ENCODE results near the gene PTPRM. TPM values are rescaled to one million over a fixed set of nuclear protein-coding genes. Genes with fewer than 3 reads are reported as not detected.
A peak's percentile ranks its signal among the peaks of the same experiment; 100 is the strongest.

Gene PTPRM
- 102 TPM for total RNA-seq
- long read RNA-seq, partial matches to known transcripts = 14 of 23 reads
- long read RNA-seq, other reads (novel, unspliced or antisense) = 9 of 23 reads

DNA sequence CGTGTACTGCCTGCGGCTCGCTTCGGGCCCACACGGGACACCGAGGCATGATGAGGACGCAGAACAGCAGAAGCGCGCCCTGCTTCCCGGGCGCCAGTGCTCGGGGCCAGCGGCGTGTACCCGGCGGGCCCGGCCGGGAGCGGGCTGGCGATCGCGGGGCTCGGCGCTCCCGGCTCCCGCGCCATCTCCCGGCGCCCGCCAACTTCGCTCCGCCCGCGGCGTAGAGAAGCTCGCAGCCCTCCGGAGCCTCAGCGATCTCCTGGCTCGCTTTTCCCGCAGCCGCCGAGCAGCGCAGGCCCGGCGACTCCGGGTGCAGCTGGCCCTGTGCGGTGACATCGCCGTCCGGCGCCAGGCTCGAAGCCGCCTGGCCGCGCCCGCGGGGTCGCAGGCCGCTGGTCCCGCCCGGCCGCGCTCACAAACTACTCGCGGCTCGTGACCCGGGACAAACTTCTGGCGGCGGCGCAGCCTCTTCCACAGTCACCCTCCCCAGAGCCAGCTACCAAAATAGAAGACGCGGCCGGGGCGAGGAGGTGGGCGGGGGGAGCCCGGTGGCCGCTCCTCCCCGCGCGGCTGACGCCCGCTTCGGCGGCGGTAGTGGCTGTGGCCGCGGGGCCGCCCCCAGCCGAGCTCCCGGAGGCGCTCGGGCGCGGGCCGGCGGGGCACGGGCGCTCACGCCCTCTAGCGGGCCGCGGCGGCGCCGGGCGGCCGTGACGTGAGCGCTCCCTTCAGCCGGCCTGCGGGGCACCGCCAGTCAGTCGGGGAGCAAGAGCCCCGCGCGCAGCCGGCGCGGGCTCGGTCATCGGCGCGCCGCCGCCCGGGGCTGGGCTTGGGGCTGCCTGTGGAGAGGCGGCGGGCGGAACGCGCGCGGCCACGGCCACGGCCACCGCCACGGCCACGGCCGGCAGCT lies at the start of gene PTPRM:
PTPRM (plus strand) TSS at position 750 of the 907 bp plus-strand sequence. CDS start 503 bp downstream, outside the sequence.
- ATAC-seq (peak; percentile 95), DNase-seq (ENCODE audit: missing footprints) (peak; percentile 94)
- intact Hi-C loops (cut with DNase I) = loop anchor here (1.0 to 10.0 kb wide), 9 partner anchors 40 to 918 kb away; no protein-coding TSS in a partner anchor

DNA sequence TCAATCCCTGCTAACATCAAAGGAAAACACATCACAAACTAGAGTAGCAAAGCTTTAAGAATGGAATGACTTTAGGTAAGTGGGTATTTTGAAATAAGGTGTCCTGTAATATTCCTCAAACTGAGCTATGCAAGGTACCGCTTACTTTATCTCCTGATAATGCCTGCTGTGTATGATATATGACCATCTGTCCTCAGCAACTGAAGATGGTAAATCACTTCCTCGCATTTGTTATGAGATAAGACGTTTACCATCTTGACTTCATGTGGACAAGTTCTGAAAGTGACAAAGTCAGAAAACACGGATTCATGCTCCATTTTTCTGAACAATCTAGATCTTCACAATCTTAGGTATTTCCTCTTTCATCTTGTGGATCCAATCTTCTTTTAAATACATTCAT lies 49.3 kb upstream of the PTPRM start:
- intact Hi-C loops (cut with DNase I) = loop anchor here (5.0 kb wide), 1 partner anchor 39 kb away; no protein-coding TSS in a partner anchor
- ATAC-seq = no peak

DNA sequence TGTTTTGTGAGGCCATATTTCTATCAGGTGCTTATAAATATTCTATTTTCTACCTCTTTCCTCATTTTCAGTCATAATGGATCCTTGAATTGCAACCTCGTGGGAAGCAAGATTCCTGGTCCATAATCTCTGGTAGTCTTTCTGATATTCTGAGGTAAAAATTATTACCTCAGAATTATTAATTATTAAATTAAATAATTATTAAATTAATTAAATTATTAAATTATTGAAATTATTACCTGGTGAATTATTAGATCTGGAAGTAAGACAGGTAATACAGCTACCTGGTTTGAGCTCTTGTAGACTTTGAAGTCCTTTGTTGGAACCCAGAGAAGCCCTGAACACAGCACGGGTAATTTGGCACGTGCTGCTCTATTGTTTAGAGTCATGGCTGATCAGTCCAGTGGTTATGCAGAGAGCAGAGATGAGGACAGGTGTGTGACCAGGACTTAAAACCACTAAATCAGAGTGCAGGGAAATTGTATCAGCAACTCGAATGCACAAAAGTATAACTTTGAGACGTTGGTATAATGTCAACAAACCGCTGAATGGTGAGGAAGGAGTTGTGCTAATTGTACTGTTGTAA lies 46.8 kb upstream of the PTPRM start:
- no peak for ATAC-seq
- intact Hi-C loops (cut with DNase I) = no loop called here
- no peak for DNase-seq (ENCODE audit: missing footprints)

More for the DNA sequence above, 49.3 kb upstream of the PTPRM start:
- DNase-seq (ENCODE audit: missing footprints) = no peak

DNA sequence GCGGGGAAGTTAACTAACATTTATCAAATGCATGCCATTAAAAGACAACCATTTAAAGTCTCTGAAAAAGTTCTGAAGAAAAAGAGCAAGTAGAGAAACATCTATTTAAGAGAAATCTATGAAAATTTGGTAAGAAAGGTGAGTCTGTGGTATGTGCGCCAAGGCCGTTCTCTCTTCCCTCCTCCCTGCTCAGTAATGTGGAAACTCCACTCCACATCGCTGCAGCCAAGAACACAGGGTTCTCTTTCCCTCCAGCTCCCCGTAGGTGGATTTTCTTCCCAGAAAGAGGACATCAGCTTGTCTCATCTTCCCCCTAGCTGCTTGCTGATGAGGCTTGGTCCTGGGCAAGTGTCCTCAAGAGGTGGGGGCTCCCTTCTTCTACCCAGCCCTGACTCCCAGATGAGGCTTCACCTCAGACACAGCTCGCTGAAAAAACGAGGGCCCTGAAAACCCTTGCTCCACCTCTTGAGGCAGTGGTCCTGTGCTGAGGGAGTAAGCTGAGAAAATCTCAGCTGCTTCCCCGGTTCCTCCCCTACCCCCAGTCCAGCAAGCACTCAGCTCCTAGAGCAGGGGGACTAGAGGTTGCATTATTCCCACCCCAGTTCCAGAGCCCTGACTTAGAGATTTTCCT lies 45.8 kb upstream of the PTPRM start:
- intact Hi-C loops (cut with DNase I) = no loop called here
- DNase-seq (ENCODE audit: missing footprints) (no peak), ATAC-seq (no peak)

DNA sequence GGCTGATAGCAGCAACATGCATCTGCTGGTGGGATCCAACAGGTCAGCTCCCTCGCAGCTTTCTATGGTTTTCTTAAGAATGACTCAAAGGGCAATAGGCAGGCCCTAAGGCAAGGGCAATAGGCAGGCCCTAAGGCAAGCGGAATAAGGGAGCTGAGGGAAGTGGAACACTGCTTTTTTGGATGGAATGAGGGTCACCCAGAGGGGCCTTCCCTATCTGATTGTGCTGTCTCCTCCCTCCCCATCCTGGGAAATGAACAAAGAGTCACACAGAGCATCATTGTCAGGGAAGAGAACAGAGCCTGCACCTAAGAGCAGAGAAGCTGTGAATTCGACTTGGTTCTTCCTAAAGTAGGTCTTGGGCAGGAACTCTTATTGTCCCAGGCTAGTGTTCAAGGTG lies 43.3 kb upstream of the PTPRM start:
- intact Hi-C loops (cut with DNase I) = no loop called here
- no peak for DNase-seq (ENCODE audit: missing footprints)
- no peak for ATAC-seq

DNA sequence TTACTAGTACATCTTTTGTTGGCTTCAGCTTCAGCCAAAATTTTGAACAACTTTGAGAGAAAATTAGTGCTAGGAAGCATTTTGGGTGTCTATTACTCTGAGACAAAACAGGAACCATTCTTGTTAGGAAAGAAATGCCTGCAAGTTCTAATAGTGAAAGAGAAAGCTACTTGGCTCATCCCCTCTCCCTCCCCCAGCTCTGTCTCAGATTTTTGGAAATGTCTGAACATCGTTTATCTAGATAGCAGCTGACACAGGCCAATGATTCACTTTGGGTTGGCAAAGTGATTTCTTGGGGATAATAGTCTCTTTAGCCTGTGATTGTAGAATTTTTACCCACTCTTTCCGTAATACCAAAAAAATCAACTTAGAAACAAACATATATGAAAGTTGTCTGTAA lies 42.3 kb upstream of the PTPRM start:
- DNase-seq (ENCODE audit: missing footprints) (no peak), ATAC-seq (no peak)
- intact Hi-C loops (cut with DNase I) = no loop called here

DNA sequence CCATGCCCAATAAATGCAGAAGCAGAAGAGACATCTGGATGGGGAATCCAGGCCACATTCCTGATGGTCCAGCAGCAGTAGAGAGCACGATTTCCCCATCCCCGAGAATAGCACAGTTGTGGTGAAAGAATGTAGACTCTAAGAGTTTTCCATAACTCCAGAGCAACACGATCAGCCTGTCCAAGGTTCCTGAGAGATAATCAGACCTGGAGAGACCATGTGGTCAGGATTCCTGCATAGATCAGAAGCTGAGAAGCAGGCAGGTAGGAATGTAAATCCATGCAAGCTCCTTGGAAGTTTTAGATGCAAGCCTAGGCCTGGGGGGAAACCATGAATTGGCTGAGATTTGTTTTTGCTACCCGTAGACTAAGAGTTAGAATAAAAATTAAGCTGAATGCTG lies 34.2 kb upstream of the PTPRM start:
- intact Hi-C loops (cut with DNase I) = no loop called here
- DNase-seq (ENCODE audit: missing footprints) (no peak), ATAC-seq (no peak)

DNA sequence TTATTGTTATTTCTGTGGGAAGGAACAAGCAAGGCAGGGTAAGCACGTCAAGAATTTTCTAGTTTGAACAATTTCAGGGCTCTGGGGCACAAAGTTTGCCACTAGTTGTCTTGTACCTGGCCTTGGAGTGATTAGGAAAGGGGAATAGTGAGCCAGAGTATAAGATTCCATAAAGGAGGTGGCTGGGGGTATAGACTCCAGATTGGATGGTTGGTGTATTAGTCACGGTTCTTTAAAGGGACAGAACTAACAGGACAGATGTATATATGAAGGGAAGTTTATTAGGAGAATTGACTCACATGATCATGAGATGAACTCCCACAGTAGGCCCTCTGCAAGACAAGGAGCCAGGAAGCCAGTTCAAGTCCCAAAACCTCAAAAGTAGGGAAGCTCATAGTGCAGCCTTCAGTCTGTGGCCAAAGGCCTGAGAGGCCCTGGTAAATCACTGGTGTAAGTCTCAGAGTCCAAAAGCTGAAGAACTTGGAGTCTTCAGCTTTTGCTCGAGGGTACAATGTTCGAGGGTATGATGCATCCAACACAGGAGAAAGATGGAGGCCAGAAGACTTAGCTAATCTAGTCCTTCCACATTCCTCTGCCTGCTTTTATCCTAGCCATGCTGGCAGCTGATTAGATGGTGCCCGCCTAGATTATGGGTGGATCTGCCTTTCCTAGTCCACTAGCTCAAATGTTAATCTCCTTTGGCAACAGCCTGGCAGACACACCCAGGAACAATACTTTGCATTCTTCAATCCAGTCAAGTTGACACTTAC lies 31.5 kb upstream of the PTPRM start:
- DNase-seq (ENCODE audit: missing footprints) (no peak), ATAC-seq (no peak)
- intact Hi-C loops (cut with DNase I) = no loop called here

DNA sequence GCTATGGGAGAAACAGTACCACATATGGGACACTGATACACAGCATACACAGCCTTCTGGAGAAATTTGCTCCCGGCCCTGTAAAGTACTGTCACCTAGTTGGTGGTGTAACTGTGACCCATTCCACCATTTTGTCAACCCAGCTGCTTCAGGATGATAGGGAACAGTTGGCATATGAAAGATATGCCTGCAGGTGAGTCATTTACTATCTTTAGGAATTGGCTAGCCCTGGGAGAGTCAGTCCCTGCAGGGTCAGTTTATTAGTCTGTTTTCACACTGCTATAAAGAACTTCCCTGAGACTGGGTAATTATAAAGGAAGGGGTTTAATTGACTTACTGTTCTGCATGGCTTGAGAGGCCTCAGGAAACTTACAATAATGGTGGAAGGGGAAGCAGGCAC lies 30.0 kb upstream of the PTPRM start:
- ATAC-seq (no peak), DNase-seq (ENCODE audit: missing footprints) (no peak)
- intact Hi-C loops (cut with DNase I) = no loop called here

DNA sequence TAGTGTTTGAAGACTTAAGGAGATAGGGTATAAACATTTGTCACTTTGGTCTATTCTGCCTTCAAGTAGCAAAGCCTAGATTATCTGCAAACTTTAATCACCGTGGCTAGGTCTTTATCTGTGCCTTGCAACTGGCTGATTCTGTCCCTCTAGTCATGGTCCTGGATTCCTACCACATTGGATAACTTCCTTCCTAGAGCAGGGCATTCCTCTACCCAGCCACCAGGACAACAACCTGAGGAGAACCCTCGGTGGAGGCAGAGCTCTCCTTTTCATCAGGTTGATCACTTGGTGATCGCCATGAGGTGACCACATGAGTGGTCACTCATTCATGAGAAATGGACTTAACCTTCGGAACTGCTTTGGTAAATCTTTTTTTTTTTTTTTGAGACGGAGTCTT lies 25.3 kb upstream of the PTPRM start:
- intact Hi-C loops (cut with DNase I) = no loop called here
- no peak for DNase-seq (ENCODE audit: missing footprints)

DNA sequence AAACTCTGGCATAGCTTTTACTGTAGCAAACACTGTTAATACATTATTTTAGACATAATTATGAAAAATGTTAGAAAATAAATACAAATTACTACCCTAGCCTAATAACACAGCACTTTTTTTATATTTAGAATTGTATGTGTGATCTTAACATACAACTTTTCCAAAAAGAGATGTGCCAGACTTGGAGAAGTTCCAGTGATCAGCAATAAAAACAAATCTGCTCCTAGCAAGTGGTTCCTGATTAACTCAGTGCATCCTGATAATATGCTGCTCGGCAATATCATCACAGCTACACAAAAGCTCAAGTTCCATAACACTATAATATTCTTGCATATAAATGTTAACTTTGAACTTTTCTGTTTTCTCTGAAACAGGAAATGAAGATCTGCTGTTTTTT lies 22.4 kb upstream of the PTPRM start:
- intact Hi-C loops (cut with DNase I) = no loop called here
- no peak for ATAC-seq
- no peak for DNase-seq (ENCODE audit: missing footprints)

More for the DNA sequence above, 25.3 kb upstream of the PTPRM start:
- ATAC-seq = no peak

DNA sequence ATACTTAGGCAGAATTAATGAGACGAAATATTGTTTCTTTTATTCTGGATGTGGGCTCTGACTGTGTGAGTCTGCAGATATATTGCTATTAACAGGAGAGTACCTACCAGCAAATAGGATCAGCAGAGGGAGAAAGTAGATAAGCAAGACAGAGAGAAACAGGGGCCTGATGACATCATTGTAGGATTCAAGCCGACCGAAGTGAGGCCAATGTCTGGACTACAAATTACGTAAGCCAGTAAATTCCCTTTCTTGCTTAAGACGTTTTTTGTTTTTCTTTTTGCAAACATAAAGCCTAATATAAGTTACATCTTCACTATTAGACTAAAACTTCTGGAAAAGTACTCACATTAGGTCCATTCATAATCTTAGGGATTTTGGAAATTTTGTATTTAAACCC lies 21.4 kb upstream of the PTPRM start:
- no peak for ATAC-seq
- intact Hi-C loops (cut with DNase I) = no loop called here
- DNase-seq (ENCODE audit: missing footprints) = no peak

DNA sequence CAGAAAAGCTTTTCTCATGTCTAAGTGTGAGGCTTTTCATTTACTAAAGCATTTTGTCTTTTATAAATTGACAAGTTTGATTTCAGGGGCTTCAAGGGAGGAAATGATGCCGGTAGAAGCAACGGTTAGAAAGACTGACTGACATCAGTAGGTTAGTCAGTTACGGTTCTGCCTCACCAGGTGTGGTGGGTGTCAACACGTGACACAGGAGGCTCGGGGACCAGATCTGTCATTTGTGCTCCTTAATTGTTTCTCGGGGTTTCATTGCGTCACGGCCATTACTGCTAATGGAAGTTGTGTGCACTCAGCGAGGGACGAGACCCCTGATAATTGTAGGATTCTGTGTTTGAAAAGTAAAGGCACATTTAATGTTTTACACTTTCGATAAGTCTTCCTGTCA lies 18.9 kb upstream of the PTPRM start:
- intact Hi-C loops (cut with DNase I) = no loop called here
- DNase-seq (ENCODE audit: missing footprints) (no peak), ATAC-seq (no peak)

DNA sequence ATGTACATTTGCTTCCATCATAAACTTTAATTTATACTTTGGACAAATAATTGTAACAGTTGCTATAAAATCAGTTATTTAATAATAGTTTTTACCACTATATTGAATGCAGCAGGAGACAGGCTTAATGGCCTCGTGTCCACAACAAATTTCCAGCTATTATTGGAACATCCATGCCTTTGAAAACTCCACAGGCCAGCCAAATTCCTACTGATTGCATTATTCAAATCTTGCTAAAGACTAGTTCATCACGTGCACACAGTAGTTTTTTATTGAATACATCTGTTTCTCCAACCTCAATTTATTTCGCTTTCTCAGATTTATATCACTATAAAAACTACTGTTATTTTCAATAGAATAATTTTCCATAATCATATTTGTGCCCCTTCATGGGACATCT lies 18.4 kb upstream of the PTPRM start:
- ATAC-seq = no peak
- no peak for DNase-seq (ENCODE audit: missing footprints)
- intact Hi-C loops (cut with DNase I) = no loop called here

DNA sequence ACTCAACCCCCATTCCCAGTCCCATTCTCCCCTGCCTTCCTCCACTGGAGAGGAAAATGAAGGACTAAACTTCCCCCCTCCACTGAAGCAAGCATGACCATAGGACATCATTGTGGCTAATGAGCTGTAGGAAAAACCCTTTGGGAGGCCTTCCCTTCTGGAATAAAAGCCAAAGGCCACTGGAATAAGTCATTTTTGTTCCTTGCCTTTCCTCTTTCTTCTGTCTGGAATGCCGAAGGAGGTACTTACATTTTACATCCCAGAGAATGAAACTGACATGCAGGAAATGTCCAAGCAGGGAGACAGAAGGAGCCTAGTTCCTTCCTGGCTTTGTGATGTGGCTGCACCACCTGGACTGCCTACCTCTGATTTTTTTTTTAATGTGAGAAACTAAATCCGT lies 9.1 kb upstream of the PTPRM start:
- no peak for ATAC-seq
- intact Hi-C loops (cut with DNase I) = loop anchor here (2.0 to 5.0 kb wide), 2 partner anchors 41 to 187 kb away; no protein-coding TSS in a partner anchor

DNA sequence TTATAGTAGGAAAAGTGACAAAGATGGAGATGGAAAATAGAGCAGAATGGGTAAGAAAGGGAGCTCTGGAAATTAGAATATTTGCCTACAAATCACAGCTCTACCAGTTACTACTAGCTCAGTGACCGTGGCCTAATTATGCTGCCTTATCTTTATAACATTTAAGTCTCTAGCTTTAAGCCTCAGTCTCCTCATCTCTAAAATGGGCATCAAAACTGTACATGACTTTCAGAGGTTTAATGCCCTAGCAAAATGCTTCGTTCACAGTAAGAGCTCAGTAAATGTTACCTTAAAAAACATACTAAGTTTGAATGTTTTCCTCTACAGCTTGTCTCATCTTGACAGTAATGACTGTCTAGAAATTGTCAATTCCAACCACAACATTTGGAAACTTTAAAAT lies 8.3 kb upstream of the PTPRM start:
- DNase-seq (ENCODE audit: missing footprints) = no peak
- no peak for ATAC-seq
- intact Hi-C loops (cut with DNase I) = loop anchor here (2.0 to 5.0 kb wide), 2 partner anchors 41 to 188 kb away; no protein-coding TSS in a partner anchor

More for the DNA sequence above, 9.1 kb upstream of the PTPRM start:
- no peak for DNase-seq (ENCODE audit: missing footprints)

DNA sequence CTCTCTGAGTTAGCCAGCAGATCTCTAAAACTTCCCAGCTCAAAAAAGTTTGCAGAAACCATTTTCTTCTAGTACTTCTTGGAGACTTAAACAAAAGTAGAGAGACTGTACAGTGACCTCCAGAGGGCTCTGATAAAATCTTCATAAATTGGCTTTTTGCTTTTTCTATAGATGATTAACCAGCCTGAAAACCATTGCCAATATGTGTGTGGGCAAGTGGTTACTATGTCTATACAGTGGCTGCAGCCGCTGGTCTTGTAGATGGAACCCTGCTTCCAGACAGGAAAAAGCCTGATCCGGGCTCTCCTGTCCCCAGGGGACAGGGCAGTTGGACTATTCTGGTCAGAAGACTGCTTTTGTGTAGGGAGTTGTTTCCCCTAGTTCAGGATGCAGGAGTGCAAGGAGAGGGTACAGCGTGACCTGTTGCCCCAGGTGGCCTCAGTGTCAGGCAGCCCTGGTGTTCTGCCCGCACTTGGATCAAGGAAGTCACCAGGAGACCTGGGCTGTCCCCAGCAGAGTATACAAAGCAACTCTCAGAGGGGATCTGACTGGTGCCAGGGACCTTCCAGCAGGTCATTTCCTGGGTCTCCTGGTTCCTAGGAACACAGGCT lies 7.3 kb upstream of the PTPRM start:
- intact Hi-C loops (cut with DNase I) = loop anchor here (2.0 to 10.0 kb wide), 4 partner anchors 43 to 925 kb away; no protein-coding TSS in a partner anchor
- DNase-seq (ENCODE audit: missing footprints) (no peak), ATAC-seq (no peak)

DNA sequence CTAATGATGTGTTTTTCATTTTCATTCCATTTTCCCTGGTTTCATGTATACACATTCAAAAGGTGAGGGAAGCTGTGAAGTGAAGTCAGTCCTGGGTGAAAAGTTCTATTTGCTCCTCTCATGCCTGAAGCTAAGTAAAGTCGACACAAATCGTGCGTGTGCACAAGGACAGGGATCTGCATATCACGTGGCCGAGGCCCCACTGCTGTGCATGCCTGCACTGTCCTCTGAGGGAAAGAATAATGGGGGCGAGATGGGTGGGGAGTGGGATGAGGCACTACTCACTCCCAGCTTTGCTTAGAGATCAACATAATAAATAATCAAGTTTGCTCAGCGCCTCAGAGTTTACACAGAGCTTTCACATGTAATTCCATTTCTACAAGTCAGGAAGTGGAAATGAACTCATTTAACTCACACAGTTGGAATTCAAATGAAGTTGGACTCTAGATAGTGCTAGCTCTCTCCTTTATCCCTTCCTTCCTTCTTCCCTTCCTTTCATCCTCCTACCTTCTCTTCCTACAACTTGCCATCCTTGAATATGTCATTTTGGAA lies 5.1 kb upstream of the PTPRM start:
- DNase-seq (ENCODE audit: missing footprints) (no peak), ATAC-seq (no peak)
- intact Hi-C loops (cut with DNase I) = loop anchor here (10.0 kb wide), 2 partner anchors 313 to 923 kb away; no protein-coding TSS in a partner anchor

Data from Right ventricle myocardium inferior (tissue), 1 donor.